ENCODE data around the gene KCTD21.
"Not testable (repeated sequence)": the region's sequence is repeated elsewhere in the genome, so short reads cannot be mapped to it uniquely, and the experiment has no call there.

Gene KCTD21

DNA sequence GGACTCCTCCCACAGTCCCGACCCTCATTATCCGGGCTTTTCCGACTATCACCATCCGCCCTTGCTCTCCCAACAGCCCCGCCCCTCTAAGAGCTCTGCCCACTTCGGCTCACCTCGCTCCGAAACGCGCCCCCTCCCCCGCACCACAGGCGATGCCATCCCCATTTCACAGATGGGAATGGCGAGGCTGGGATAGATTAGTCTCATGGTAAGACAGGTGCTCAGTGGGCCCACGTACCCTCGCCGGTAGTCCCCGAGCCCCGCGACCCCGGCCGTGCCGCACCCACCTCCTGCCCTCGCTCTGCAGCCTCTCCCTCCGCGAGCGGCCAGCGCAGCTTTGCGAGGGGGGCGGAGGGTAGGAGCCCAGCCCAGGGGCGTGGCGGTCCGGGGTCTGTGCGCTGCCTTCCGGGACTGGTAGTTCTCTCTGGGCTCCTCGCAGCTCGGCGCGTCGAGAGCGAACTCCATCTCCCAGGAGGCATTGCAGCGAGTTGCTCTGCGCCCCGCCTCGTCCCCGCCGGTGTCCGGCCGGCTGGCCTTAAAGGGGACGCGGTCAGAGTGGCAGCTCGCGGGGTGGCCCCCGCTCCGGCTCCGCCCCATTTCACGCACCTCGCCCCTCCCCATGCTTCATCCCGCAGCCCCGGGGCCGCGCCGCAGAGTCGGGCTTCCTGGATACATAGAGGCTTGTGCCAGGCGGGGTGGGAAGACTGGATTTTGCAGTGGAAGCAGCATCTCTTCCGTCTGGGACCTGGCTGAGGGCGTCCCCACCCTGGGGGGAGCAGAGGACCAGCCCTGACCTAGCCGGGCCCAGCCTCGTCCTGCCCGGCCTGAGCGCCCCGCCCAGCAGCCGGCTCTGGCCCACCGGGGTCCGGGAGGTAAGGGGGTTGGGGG lies at the start of gene KCTD21, which contains the start of gene USP35:
Gene KCTD21 (minus strand): TSS at position 341 of the 888 bp plus-strand sequence. CDS start 14,072 bp downstream, outside the sequence.
Gene USP35 (plus strand): TSS at position 634 of the 888 bp plus-strand sequence. CDS start 7,327 bp downstream, outside the sequence.
- peak within 1 kb of the TSS; percentile 82 for H3K4me3 ChIP-seq (ENCODE audit: low read depth, low read length)

DNA sequence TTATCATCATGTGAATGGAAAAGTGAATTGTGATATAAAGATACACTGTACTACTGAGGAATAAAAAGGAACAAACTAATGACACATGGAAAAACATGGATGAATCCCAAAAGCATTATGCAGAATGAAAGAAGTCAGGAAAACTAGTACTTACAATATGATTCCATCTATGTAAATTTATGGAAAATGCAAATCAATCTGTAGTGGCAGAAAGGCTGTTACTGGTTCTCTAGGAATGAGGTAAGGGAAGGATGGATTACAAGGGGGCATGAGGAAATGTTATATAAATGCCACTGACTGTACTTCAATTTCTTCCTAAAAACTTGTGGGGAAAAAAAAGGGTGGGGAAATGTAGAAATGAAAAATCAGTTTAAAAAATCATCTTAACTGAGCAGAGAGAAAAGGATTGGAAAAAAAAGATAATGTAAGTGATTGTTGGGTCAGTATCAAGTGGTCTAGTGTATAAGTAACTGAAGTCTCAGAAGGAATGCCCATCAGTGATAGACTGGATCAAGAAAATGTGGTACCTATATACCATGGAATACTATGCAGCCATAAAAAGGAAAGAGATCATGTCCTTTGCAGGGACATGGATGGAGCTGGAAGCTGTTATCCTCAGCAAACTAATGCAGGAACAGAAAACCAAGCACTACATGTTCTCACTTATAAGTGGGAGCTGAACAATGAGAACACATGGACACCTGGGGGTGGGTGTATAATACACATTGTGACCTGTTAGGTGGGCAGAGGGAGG lies 49.0 kb upstream of the KCTD21 start:
- H3K4me3 ChIP-seq (ENCODE audit: low read depth, low read length) = no peak overlapping the region

DNA sequence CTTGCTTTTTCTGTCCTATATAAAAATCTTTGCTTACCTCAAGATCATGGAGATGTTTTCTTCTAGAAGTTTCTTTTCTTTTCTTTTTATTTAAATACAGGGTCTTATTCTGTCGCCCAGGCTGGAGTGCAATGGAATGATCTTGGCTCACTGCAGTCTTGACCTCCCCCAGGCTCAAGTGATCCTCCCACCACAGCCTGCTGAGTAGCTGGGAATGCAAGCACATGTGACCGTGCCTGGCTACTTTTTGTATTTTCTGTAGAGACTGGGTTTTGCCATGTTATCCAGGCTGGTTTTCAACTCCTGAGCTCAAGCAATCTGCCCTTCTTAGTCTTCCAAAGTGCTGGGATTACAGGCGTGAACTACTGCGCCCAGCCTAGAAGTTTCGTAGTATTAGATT lies 45.6 kb upstream of the KCTD21 start:
- no peak overlapping the region for H3K4me3 ChIP-seq (ENCODE audit: low read depth, low read length)

- H3K4me3 ChIP-seq (ENCODE audit: low read depth, low read length) = not testable (repeated sequence)
These were observed 44.6 kb upstream of the KCTD21 start for GRCh38 chr11:78233046-78233445.

DNA sequence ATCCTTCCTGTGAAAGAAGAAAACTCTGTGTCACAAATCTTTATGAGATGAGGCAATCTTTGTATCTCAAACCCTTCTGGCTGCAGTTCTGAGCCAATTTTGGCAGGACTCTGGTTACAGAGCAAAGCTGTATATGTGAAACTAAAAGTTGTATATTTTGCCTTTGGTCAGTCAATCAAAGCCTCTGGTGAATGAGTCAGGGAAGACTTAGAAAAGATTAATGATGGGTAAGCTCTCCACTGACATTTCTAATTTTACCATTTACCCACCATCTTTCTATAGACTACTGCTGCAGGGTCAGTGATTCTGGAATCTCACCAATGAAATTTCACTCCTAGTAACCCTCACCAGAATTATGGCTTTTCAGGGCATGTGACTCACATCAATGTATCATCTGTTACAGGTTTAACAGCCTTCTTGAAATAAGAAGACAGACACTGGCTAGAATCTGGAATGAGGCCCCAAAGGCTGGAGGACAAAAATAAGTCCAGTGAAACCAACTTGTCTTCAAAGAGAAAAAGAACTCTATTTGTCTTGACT lies 43.6 kb upstream of the KCTD21 start:
- no peak overlapping the region for H3K4me3 ChIP-seq (ENCODE audit: low read depth, low read length)

DNA sequence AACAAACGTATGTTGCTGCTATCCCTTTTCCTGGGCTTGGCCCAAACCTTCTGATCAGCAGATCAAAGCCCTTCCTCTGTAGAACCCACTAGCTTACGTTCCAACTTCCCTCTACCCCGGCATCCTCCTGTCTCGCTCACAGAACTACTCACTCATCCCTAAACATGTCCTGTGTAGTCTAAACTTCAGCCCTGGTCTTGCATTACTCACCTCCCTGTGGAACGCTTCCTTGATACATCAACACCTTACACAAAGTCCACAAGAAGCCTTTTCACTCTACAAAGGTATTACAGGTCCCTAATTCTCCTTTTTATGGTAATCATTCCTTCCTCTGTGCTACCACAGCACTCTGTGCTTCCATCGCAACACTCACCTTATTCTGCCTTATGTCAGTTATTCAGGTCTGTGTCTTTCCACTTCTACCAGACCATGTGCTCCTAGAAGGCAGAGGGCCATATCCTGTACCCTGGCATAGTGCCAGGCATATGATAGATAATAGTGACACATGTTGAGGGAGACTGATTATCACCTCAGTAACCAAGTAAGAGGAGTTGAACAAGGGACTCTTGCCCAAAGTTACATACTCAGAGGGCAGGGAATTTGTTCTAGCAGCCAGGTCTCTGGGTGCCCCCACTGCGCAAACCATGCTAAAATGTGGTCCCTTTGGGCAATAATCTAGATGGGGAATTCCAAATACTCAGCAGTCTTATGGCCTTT lies 41.9 kb upstream of the KCTD21 start:
- no peak overlapping the region for H3K4me3 ChIP-seq (ENCODE audit: low read depth, low read length)

- no peak overlapping the region for H3K4me3 ChIP-seq (ENCODE audit: low read depth, low read length)
These were observed 40.7 kb upstream of the KCTD21 start for GRCh38 chr11:78229106-78229505.

- no peak overlapping the region for H3K4me3 ChIP-seq (ENCODE audit: low read depth, low read length)
These were observed 40.0 kb upstream of the KCTD21 start for GRCh38 chr11:78228467-78228866.

- no peak overlapping the region for H3K4me3 ChIP-seq (ENCODE audit: low read depth, low read length)
These were observed 39.5 kb upstream of the KCTD21 start for GRCh38 chr11:78227921-78228320.

GRCh38 chr11:78226684-78227680 lies 38.6 kb upstream of the KCTD21 start:
- H3K4me3 ChIP-seq (ENCODE audit: low read depth, low read length) = no peak overlapping the region

GRCh38 chr11:78224906-78225420 lies 36.5 kb upstream of the KCTD21 start:
- H3K4me3 ChIP-seq (ENCODE audit: low read depth, low read length) = no peak overlapping the region

DNA sequence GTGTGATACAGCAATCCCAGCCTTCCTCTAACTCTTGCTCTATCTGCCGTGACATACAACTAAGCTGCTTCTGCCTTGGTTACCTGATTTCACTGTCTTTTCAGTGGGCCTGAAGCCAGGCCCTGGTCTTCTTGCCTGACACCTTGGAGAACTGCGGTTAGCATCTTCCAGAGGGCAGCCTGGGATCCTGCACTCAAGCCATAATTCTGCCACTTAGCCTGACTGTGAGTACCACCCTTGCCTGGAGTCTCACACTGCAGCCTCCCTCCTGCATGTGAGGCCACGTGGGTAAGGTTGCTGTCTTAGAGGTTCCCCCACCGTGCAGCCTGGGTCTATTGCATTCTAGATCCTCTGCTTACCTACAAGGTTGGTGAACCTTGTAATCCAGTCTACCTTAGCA lies 36.1 kb upstream of the KCTD21 start:
- no peak overlapping the region for H3K4me3 ChIP-seq (ENCODE audit: low read depth, low read length)

GRCh38 chr11:78223320-78223954 lies 35.0 kb upstream of the KCTD21 start:
- no peak overlapping the region for H3K4me3 ChIP-seq (ENCODE audit: low read depth, low read length)

GRCh38 chr11:78222726-78223125 lies 34.3 kb upstream of the KCTD21 start:
- H3K4me3 ChIP-seq (ENCODE audit: low read depth, low read length) = not testable (repeated sequence)

DNA sequence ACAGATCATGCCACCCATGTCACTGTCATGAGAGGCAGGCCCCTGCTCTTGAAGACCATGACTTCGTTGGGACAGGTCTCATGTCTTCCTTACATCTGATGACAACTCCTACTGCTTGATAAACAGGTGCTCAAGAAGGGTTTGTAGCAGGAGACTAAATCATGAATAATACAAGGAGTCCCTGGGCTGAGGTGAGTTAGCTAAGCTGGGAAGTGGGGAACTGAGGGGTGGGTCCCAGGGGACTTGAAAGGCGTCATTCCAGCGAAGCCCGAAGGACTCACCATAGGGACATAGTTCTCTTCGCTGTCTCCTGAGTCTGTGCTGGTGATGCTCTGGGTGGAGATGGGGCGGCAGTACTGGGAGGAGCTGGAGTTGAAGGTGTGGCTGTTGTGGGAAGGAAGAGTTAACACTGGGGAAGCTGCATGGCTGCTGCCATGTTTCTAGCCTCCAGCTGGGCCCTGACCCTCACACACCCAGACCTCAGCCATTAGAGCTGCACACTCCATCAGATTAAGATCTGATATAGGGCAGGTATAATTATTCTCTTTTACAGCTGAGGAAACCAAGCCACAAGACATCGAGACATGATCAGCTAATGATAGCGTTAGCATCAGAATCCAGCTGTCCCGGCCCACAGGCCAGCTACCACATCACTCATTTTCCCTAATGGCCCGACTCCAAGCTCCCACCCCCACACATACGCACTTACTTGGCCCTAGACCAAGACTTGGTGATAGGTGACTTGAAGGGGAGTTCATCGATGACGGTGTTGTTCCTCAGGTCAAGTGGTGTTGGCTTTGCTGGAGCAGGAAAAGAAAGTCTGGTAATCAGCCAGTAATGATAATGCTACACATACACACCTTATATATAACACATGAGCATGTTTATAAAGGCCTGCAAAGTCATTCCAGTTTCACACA lies 33.2 kb upstream of the KCTD21 start:
- no peak overlapping the region for H3K4me3 ChIP-seq (ENCODE audit: low read depth, low read length)

- no peak overlapping the region for H3K4me3 ChIP-seq (ENCODE audit: low read depth, low read length)
These were observed 32.1 kb upstream of the KCTD21 start for GRCh38 chr11:78220218-78221157.
